ENCODE measurements around the gene ABHD17B. TPM values are rescaled to one million over a fixed set of nuclear protein-coding genes. Genes with fewer than 3 reads are reported as not detected.

Gene ABHD17B
- total and polyA plus RNA-seq, 2 donors (not counting 3 experiments of a cell fraction or from before 2014, with no cell fraction given), result 12.8 to 16.8 TPM

- Histone ChIP-seq H3K79me2 (ENCODE audit: control insufficient read depth, insufficient read depth, low read length) (no peaks in the 10 kb centered on the region), H2AFZ (ENCODE audit: low read depth, low read length) (no peak overlapping the region), H3K9ac (replicated peaks; ENCODE audit: extremely low read depth, insufficient read depth, low read length) (no peak overlapping the region), H3K9me3 (replicated peaks; ENCODE audit: control insufficient read depth, insufficient read depth, low read length) (no peaks in the 10 kb centered on the region), H3K27me3 (ENCODE audit: control insufficient read depth in 2 of 2, insufficient read depth in 2 of 2, low read length in 2 of 2) (no peaks in the 10 kb centered on the region), H3K4me2 (ENCODE audit: insufficient read depth, low read length) (peak overlapping the region; percentile 31), H4K20me1 (replicated peaks; ENCODE audit: control insufficient read depth, extremely low read depth, insufficient read depth, low read length) (no peaks in the 10 kb centered on the region), H3K4me3 (replicated peaks in 1 of 3; ENCODE audit: insufficient read depth in 1 of 3, low read depth in 1 of 3, low read length in 3 of 3) (no peak overlapping the region), H3K9me1 (replicated peaks; ENCODE audit: control insufficient read depth, extremely low read depth, insufficient read depth, low read length) (no peaks in the 10 kb centered on the region), H3K36me3 (ENCODE audit: control insufficient read depth in 2 of 2, extremely low read depth in 1 of 2, insufficient read depth in 2 of 2, low read length in 2 of 2) (peaks cover 0 to 3% of the 10 kb centered on the region in 2 experiments), H3K4me1 (ENCODE audit: control insufficient read depth, extremely low read depth, insufficient read depth, low read length) (peaks cover 9% of the 10 kb centered on the region), H3K27ac (ENCODE audit: insufficient read depth, low read depth, low read length) (no peak overlapping the region)
- dilution Hi-C loops (cut with MboI; ENCODE audit: extremely low pct_ligation_motif_present, low sequenced_read_pairs), result no loop called here
- DNase-seq (ENCODE audit: low read depth, low spot score) (peak; percentile 45), FAIRE-seq (no peak)
- TF ChIP-seq GATA2 (IDR thresholded peaks at IDR 0.05; ENCODE audit: insufficient read depth, insufficient read length, low read depth, low read length), result no peak
- peak; percentile 18 for TF ChIP-seq FOS (IDR thresholded peaks at IDR 0.05; ENCODE audit: borderline replicate concordance, insufficient read depth, low read length)
- ChIA-PET POLR2A (interaction anchor here (1.1 kb wide), 1 partner anchor 50 kb away, joined by 4 read pairs; the partner anchor contains the start of genes ABHD17B and C9orf85), CTCF (no interaction called here)
- BruUV-seq (replicated peaks), result no TSS peak
- intact Hi-C loops (cut with micrococcal nuclease), result no loop called here
Measured at GRCh38 chr9:71861618-71862017, 49.4 kb downstream of the ABHD17B start.

- ChIA-PET CTCF (no interaction called here), POLR2A (no interaction called here)
- no peaks in the 10 kb centered on the region for H3K27me3 ChIP-seq (ENCODE audit: control insufficient read depth in 2 of 2, insufficient read depth in 2 of 2, low read length in 2 of 2)
- no peak overlapping the region for H3K27ac ChIP-seq (ENCODE audit: insufficient read depth, low read depth, low read length)
- TF ChIP-seq POLR2A (IDR thresholded peaks at IDR 0.05; ENCODE audit: low read depth, low read length), result no peak
- TF ChIP-seq FOS (IDR thresholded peaks at IDR 0.05; ENCODE audit: borderline replicate concordance, insufficient read depth, low read length), result no peak
- no peaks in the 10 kb centered on the region for H3K9me1 ChIP-seq (replicated peaks; ENCODE audit: control insufficient read depth, extremely low read depth, insufficient read depth, low read length)
- no peak overlapping the region for H3K9ac ChIP-seq (replicated peaks; ENCODE audit: extremely low read depth, insufficient read depth, low read length)
- dilution Hi-C loops (cut with MboI; ENCODE audit: extremely low pct_ligation_motif_present, low sequenced_read_pairs) (no loop called here), intact Hi-C loops (cut with micrococcal nuclease) (no loop called here)
- no peak for DNase-seq (ENCODE audit: low read depth, low spot score)
- BruUV-seq (replicated peaks), result no TSS peak
- no peaks in the 10 kb centered on the region for H4K20me1 ChIP-seq (replicated peaks; ENCODE audit: control insufficient read depth, extremely low read depth, insufficient read depth, low read length)
- H2AFZ ChIP-seq (ENCODE audit: low read depth, low read length), result no peak overlapping the region
- no peak overlapping the region for H3K4me2 ChIP-seq (ENCODE audit: insufficient read depth, low read length)
- no peaks in the 10 kb centered on the region for H3K36me3 ChIP-seq (ENCODE audit: control insufficient read depth in 2 of 2, extremely low read depth in 1 of 2, insufficient read depth in 2 of 2, low read length in 2 of 2)
- peaks cover 9% of the 10 kb centered on the region for H3K4me1 ChIP-seq (ENCODE audit: control insufficient read depth, extremely low read depth, insufficient read depth, low read length)
- no peak overlapping the region for H3K4me3 ChIP-seq (replicated peaks in 1 of 3; ENCODE audit: insufficient read depth in 1 of 3, low read depth in 1 of 3, low read length in 3 of 3)
- no peak for FAIRE-seq
- no peaks in the 10 kb centered on the region for H3K9me3 ChIP-seq (replicated peaks; ENCODE audit: control insufficient read depth, insufficient read depth, low read length)
- H3K79me2 ChIP-seq (ENCODE audit: control insufficient read depth, insufficient read depth, low read length), result no peaks in the 10 kb centered on the region
Measured at GRCh38 chr9:71859939-71860338, 51.1 kb downstream of the ABHD17B start.
